GM08714 (cell line): ENCODE measurements around the gene UBE2J1.

Experiments
- H3K4me3 ChIP-seq: fragments of 200-500 bp; sonication (Bioruptor generic); 2 replicates; pipeline ENCODE4 v1.5.1; 2014; ENCODE audit warnings: mild to moderate bottlenecking, low read length, inconsistent platforms
- ZNF274 ChIP-seq: IDR thresholded peaks from 2 replicates; pipeline ENCODE4 v1.6.1; 2012; ENCODE audit warnings: mild to moderate bottlenecking, low read depth, low read length

The UBE2J1 gene

GRCh38 chr6:89379281-89379680 is 26.8 kb upstream of the UBE2J1 start:
- TF ChIP-seq ZNF274, result no peak
- H3K4me3 ChIP-seq, result no peak overlapping the region

- no peak for TF ChIP-seq ZNF274
- H3K4me3 ChIP-seq, result no peak overlapping the region
Observed at GRCh38 chr6:89378628-89379027, 26.1 kb upstream of the UBE2J1 start.

GRCh38 chr6:89375427-89376267 is 23.1 kb upstream of the UBE2J1 start:
- no peak for TF ChIP-seq ZNF274

GRCh38 chr6:89372506-89372901 is 20.0 kb upstream of the UBE2J1 start:
- no peak overlapping the region for H3K4me3 ChIP-seq
- no peak for TF ChIP-seq ZNF274

More at GRCh38 chr6:89375427-89376267, 23.1 kb upstream of the UBE2J1 start:
- no peak overlapping the region for H3K4me3 ChIP-seq

GRCh38 chr6:89371849-89372505 is 19.5 kb upstream of the UBE2J1 start:
- H3K4me3 ChIP-seq, result no peak overlapping the region
- no peak for TF ChIP-seq ZNF274

GRCh38 chr6:89368999-89369398 is 16.5 kb upstream of the UBE2J1 start:
- TF ChIP-seq ZNF274, result no peak

GRCh38 chr6:89368107-89368506 is 15.6 kb upstream of the UBE2J1 start:
- no peak overlapping the region for H3K4me3 ChIP-seq
- no peak for TF ChIP-seq ZNF274

More at GRCh38 chr6:89368999-89369398, 16.5 kb upstream of the UBE2J1 start:
- H3K4me3 ChIP-seq, result no peak overlapping the region

GRCh38 chr6:89364586-89364985 is 12.1 kb upstream of the UBE2J1 start:
- no peak for TF ChIP-seq ZNF274
- no peak overlapping the region for H3K4me3 ChIP-seq

GRCh38 chr6:89361171-89361570 is 8.6 kb upstream of the UBE2J1 start:
- H3K4me3 ChIP-seq, result no peak overlapping the region
- no peak for TF ChIP-seq ZNF274

- no peak for TF ChIP-seq ZNF274
- H3K4me3 ChIP-seq, result no peak overlapping the region; the same call in none of the 2 replicates
Observed at GRCh38 chr6:89360415-89360999, 8.0 kb upstream of the UBE2J1 start.

- peak overlapping the region; percentile 15; the same call in 1 of the 2 replicates for H3K4me3 ChIP-seq
- TF ChIP-seq ZNF274, result no peak
Observed at GRCh38 chr6:89359561-89359960, 7.0 kb upstream of the UBE2J1 start.

GRCh38 chr6:89357390-89357789 is 4.9 kb upstream of the UBE2J1 start:
- H3K4me3 ChIP-seq, result peak overlapping the region; percentile 49
- no peak for TF ChIP-seq ZNF274

- no peak for TF ChIP-seq ZNF274
- H3K4me3 ChIP-seq, result no peak overlapping the region; the same call in 1 of the 2 replicates
Observed at GRCh38 chr6:89356642-89357170, 4.2 kb upstream of the UBE2J1 start.

GRCh38 chr6:89355511-89356194 is 3.1 kb upstream of the UBE2J1 start:
- TF ChIP-seq ZNF274, result no peak
- no peak overlapping the region for H3K4me3 ChIP-seq
